SK-N-SH treated with all-trans-retinoic acid at 6 μM for 48 hours (cell line): ENCODE data around the gene SYK.
"Not testable (repeated sequence)": the region's sequence is repeated elsewhere in the genome, so short reads cannot be mapped to it uniquely, and the experiment has no call there.

Experiments
- ATAC-seq: fragments of 200-7000 bp; cut with Tn5 transposase; 3 replicates; pipeline ENCODE4 v1.9.1; 2020; ENCODE audit warnings: mild to moderate bottlenecking, moderate library complexity
- BACH2 ChIP-seq: fragments of 250-450 bp; sonication (Bioruptor Pico); IDR thresholded peaks from 2 replicates; pipeline ENCODE4 v1.9.0; 2021; ENCODE audit warnings: mild to moderate bottlenecking, borderline replicate concordance
- CSDC2 ChIP-seq: fragments of 250-450 bp; sonication (Bioruptor Pico); IDR thresholded peaks from 2 replicates; pipeline ENCODE4 v1.5.0; 2020; ENCODE audit warnings: mild to moderate bottlenecking, moderate library complexity
- ESRRG ChIP-seq: fragments of 250-450 bp; sonication (Bioruptor Pico); IDR thresholded peaks from 2 replicates; pipeline ENCODE4 v1.6.1; 2021; ENCODE audit warnings: mild to moderate bottlenecking
- ISL1 ChIP-seq: fragments of 250-450 bp; sonication (Bioruptor Pico); IDR thresholded peaks from 2 replicates; pipeline ENCODE4 v2.1.2; 2022; ENCODE audit warnings: mild to moderate bottlenecking, moderate library complexity
- OSR1 ChIP-seq: fragments of 250-450 bp; sonication (Bioruptor Pico); IDR thresholded peaks from 2 replicates; pipeline ENCODE4 v1.8.0; 2022; ENCODE audit warnings: moderate library complexity, mild to moderate bottlenecking, inconsistent platforms
- PPARA ChIP-seq: fragments of 250-450 bp; sonication (Bioruptor Pico); IDR thresholded peaks from 2 replicates; pipeline ENCODE4 v1.5.0; 2020; ENCODE audit warnings: mild to moderate bottlenecking, borderline replicate concordance
- RARB ChIP-seq: fragments of 250-450 bp; sonication (Bioruptor Pico); IDR thresholded peaks from 2 replicates; pipeline ENCODE4 v1.8.0; 2021; ENCODE audit warnings: mild to moderate bottlenecking, moderate library complexity
- SNAI2 ChIP-seq: fragments of 250-450 bp; sonication (Bioruptor Pico); IDR thresholded peaks from 2 replicates; pipeline ENCODE4 v1.5.0; 2020; ENCODE audit warnings: mild to moderate bottlenecking, moderate library complexity
- TOX ChIP-seq: fragments of 250-450 bp; sonication (Bioruptor Pico); IDR thresholded peaks from 2 replicates; pipeline ENCODE4 v1.8.0; 2021; ENCODE audit warnings: mild to moderate bottlenecking, moderate library complexity, borderline replicate concordance
- ZC3H10 ChIP-seq: fragments of 250-450 bp; sonication (Bioruptor Pico); IDR thresholded peaks from 2 replicates; pipeline ENCODE4 v1.5.1; 2021; ENCODE audit warnings: mild to moderate bottlenecking, moderate library complexity
- ZFP3 ChIP-seq: fragments of 250-450 bp; sonication (Bioruptor Pico); IDR thresholded peaks from 2 replicates; pipeline ENCODE4 v1.5.0; 2020; ENCODE audit warnings: mild to moderate bottlenecking, moderate library complexity
- ZFP30 ChIP-seq: fragments of 450-650 bp; formaldehyde crosslinking; IDR thresholded peaks from 2 replicates; pipeline ENCODE4 v1.5.0; 2022; ENCODE audit warnings: mild to moderate bottlenecking, moderate library complexity
- ZNF565 ChIP-seq: fragments of 450-650 bp; formaldehyde crosslinking; conservative IDR thresholded peaks from 2 replicates; pipeline ENCODE4 v1.5.0; 2020; ENCODE audit warnings: low read depth, mild to moderate bottlenecking, moderate library complexity
- ZNF70 ChIP-seq: fragments of 450-650 bp; formaldehyde crosslinking; IDR thresholded peaks from 2 replicates; pipeline ENCODE4 v1.5.0; 2020; ENCODE audit warnings: mild to moderate bottlenecking, moderate library complexity
- ZNF8 ChIP-seq: fragments of 450-650 bp; formaldehyde crosslinking; IDR thresholded peaks from 2 replicates; pipeline ENCODE4 v1.5.0; 2020; ENCODE audit warnings: mild to moderate bottlenecking, moderate library complexity
- TF ChIP-seq, protein P1 (sequence below): fragments of 250-450 bp; sonication (Bioruptor Pico); IDR thresholded peaks from 2 replicates; pipeline ENCODE4 v1.5.0; 2020; ENCODE audit warnings: mild to moderate bottlenecking, moderate library complexity
- TF ChIP-seq, protein P2 (sequence below): fragments of 250-450 bp; sonication (Bioruptor Pico); IDR thresholded peaks from 2 replicates; pipeline ENCODE4 v1.5.1; 2020; ENCODE audit warnings: low read depth, mild to moderate bottlenecking, moderate library complexity
- TF ChIP-seq, protein P3 (sequence below): fragments of 250-450 bp; sonication (Bioruptor Pico); IDR thresholded peaks from 2 replicates; pipeline ENCODE4 v1.8.0; 2021; ENCODE audit warnings: low read depth, mild to moderate bottlenecking, moderate library complexity, borderline replicate concordance
- TF ChIP-seq, protein P4 (sequence below): fragments of 250-450 bp; sonication (Bioruptor Pico); IDR thresholded peaks from 2 replicates; pipeline ENCODE4 v1.5.1; 2021; ENCODE audit warnings: mild to moderate bottlenecking, moderate library complexity
- TF ChIP-seq, protein P5 (sequence below): fragments of 250-450 bp; sonication (Bioruptor Pico); IDR thresholded peaks from 2 replicates; pipeline ENCODE4 v1.8.0; 2020; ENCODE audit warnings: mild to moderate bottlenecking, moderate library complexity, borderline replicate concordance

The SYK gene

DNA sequence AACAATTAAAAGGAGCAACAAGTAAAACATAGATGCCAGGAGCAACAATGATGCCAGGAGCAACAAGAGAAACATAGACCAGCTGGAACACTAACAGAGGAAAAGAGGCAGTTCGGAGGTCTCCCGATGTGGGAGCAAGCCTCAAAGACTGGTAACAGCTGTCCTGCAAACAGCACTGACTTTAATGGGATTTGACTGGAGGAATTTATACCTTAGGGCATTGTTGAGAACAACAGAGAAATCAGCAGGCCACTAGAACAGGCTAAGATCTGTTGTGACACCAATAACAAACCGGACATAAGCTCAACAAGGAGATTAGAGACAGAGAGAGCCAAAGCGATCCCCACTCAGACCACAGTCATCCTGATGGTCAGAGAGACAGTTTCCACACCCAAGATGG is 11.8 kb upstream of the SYK start (continued):
- TF ChIP-seq ZC3H10 (CRISPR knock-in tag) = no peak
- no peak for TF ChIP-seq ESRRG (CRISPR knock-in tag)
- TF ChIP-seq, protein P1, sequence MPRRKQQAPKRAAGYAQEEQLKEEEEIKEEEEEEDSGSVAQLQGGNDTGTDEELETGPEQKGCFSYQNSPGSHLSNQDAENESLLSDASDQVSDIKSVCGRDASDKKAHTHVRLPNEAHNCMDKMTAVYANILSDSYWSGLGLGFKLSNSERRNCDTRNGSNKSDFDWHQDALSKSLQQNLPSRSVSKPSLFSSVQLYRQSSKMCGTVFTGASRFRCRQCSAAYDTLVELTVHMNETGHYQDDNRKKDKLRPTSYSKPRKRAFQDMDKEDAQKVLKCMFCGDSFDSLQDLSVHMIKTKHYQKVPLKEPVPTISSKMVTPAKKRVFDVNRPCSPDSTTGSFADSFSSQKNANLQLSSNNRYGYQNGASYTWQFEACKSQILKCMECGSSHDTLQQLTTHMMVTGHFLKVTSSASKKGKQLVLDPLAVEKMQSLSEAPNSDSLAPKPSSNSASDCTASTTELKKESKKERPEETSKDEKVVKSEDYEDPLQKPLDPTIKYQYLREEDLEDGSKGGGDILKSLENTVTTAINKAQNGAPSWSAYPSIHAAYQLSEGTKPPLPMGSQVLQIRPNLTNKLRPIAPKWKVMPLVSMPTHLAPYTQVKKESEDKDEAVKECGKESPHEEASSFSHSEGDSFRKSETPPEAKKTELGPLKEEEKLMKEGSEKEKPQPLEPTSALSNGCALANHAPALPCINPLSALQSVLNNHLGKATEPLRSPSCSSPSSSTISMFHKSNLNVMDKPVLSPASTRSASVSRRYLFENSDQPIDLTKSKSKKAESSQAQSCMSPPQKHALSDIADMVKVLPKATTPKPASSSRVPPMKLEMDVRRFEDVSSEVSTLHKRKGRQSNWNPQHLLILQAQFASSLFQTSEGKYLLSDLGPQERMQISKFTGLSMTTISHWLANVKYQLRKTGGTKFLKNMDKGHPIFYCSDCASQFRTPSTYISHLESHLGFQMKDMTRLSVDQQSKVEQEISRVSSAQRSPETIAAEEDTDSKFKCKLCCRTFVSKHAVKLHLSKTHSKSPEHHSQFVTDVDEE = no peak
- TF ChIP-seq BACH2 (CRISPR knock-in tag) = no peak
- TF ChIP-seq PPARA = no peak

DNA sequence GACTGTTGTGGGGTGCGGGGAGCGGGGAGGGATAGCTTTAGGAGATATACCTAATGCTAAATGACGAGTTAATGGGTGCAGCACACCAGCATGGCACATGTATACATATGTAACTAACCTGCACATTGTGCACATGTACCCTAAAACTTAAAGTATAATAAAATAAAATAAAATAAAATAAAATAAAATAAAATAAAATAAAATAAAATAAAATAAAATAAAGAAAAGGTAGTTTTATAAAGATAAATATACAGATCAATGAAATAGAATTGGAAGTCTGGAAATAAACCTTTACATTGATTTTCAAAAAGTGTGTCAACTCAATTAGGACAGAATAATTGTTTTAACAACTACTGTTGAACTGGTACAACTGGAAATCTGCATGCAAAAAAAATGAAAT is 8.6 kb upstream of the SYK start:
- ATAC-seq = not testable (repeated sequence)

DNA sequence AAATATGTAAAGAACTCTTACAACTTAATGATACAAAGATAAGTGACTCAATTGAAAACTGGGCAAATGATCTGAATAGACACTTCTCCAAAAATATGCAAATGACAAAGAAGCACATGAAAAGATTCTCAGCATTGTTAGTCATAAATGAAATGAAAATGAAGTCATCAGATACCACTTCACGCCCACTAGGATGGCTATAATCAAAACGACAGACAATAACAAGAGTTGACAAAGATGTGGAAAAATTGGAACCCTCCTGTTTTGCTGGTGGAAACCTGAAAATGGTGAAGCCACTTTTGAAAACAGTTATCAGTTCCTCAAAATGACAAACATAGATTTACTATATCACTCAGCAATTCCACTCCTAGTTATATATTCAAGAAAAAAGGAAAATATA is 7.9 kb upstream of the SYK start:
- ATAC-seq = no peak
- TF ChIP-seq, protein P2, sequence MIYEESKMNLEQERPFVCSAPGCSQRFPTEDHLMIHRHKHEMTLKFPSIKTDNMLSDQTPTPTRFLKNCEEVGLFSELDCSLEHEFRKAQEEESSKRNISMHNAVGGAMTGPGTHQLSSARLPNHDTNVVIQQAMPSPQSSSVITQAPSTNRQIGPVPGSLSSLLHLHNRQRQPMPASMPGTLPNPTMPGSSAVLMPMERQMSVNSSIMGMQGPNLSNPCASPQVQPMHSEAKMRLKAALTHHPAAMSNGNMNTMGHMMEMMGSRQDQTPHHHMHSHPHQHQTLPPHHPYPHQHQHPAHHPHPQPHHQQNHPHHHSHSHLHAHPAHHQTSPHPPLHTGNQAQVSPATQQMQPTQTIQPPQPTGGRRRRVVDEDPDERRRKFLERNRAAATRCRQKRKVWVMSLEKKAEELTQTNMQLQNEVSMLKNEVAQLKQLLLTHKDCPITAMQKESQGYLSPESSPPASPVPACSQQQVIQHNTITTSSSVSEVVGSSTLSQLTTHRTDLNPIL (CRISPR knock-in tag) = no peak
- TF ChIP-seq ZNF565 (no peak), ZNF70 (CRISPR knock-in tag) (no peak), OSR1 (no peak), ZNF8 (CRISPR knock-in tag) (no peak), ZFP3 (CRISPR knock-in tag) (no peak), ESRRG (CRISPR knock-in tag) (no peak)
- TF ChIP-seq, protein P3, sequence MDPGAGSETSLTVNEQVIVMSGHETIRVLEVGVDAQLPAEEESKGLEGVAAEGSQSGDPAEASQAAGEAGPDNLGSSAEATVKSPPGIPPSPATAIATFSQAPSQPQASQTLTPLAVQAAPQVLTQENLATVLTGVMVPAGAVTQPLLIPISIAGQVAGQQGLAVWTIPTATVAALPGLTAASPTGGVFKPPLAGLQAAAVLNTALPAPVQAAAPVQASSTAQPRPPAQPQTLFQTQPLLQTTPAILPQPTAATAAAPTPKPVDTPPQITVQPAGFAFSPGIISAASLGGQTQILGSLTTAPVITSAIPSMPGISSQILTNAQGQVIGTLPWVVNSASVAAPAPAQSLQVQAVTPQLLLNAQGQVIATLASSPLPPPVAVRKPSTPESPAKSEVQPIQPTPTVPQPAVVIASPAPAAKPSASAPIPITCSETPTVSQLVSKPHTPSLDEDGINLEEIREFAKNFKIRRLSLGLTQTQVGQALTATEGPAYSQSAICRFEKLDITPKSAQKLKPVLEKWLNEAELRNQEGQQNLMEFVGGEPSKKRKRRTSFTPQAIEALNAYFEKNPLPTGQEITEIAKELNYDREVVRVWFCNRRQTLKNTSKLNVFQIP (CRISPR knock-in tag) = no peak
- TF ChIP-seq, protein P4, sequence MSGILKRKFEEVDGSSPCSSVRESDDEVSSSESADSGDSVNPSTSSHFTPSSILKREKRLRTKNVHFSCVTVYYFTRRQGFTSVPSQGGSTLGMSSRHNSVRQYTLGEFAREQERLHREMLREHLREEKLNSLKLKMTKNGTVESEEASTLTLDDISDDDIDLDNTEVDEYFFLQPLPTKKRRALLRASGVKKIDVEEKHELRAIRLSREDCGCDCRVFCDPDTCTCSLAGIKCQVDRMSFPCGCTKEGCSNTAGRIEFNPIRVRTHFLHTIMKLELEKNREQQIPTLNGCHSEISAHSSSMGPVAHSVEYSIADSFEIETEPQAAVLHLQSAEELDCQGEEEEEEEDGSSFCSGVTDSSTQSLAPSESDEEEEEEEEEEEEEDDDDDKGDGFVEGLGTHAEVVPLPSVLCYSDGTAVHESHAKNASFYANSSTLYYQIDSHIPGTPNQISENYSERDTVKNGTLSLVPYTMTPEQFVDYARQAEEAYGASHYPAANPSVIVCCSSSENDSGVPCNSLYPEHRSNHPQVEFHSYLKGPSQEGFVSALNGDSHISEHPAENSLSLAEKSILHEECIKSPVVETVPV (CRISPR knock-in tag) = no peak
- TF ChIP-seq, all 23 proteins: peak for 0

DNA sequence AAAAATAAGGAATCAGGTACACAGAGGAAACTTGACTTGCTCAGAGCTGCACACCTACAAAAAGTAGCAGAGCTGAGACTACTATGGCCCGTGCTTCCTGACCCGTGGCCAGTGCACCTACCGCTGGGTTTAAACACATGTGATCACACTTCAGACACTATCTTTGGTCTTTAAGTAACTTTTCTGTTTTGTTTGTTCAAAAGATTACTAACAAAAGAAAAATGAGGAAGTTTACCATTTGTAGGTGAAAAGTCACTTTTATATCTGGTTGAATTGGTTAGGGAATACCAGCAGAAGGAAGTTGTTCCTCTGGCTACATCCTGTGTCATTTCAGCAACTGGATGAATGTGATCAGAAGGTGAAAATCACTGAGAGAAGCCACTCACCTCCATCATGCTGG is 6.5 kb upstream of the SYK start:
- TF ChIP-seq ZFP30 (CRISPR knock-in tag) = no peak
- TF ChIP-seq ZFP3 (CRISPR knock-in tag) = no peak
- TF ChIP-seq CSDC2 (CRISPR knock-in tag) = no peak
- no peak for TF ChIP-seq BACH2 (CRISPR knock-in tag)
- no peak for TF ChIP-seq ZC3H10 (CRISPR knock-in tag)
- no peak for TF ChIP-seq PPARA
- no peak for TF ChIP-seq ESRRG (CRISPR knock-in tag)
- no peak for TF ChIP-seq ZNF8 (CRISPR knock-in tag)
- no peak for TF ChIP-seq TOX (CRISPR knock-in tag)
- no peak for TF ChIP-seq ISL1
- TF ChIP-seq, protein P1 = no peak

DNA sequence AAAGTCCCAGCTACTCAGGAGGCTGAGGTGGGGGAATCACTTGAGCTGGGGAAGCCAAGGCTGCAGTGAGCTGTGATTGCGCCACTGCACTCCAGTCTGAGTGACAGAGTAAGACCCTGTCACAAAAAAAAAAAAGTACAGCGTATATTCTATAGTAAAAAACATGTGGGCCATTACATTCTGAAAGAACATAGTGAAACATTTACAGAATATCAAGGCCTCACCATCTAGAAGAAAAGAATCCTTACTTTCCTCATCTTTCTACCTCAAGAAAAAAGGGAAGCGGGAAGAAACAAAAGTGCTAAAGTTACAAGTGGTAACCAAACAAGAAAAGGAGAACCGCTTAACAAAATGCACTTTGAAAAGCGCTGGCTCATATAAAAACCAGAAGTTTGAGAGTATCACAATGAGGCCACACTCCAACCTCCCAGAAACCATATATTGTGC is 5.7 kb upstream of the SYK start:
- ATAC-seq = no peak
- TF ChIP-seq, protein P4 (CRISPR knock-in tag) = no peak
- TF ChIP-seq SNAI2 (CRISPR knock-in tag) = no peak
- no peak for TF ChIP-seq TOX (CRISPR knock-in tag)
- TF ChIP-seq, protein P2 (CRISPR knock-in tag) = no peak
- TF ChIP-seq, protein P5, sequence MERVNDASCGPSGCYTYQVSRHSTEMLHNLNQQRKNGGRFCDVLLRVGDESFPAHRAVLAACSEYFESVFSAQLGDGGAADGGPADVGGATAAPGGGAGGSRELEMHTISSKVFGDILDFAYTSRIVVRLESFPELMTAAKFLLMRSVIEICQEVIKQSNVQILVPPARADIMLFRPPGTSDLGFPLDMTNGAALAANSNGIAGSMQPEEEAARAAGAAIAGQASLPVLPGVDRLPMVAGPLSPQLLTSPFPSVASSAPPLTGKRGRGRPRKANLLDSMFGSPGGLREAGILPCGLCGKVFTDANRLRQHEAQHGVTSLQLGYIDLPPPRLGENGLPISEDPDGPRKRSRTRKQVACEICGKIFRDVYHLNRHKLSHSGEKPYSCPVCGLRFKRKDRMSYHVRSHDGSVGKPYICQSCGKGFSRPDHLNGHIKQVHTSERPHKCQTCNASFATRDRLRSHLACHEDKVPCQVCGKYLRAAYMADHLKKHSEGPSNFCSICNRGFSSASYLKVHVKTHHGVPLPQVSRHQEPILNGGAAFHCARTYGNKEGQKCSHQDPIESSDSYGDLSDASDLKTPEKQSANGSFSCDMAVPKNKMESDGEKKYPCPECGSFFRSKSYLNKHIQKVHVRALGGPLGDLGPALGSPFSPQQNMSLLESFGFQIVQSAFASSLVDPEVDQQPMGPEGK (CRISPR knock-in tag) = no peak
- TF ChIP-seq RARB (CRISPR knock-in tag) = no peak
- TF ChIP-seq OSR1 = no peak
- no peak for TF ChIP-seq ZFP30 (CRISPR knock-in tag)

More for the DNA sequence above, 6.5 kb upstream of the SYK start:
- ATAC-seq = no peak
